ENCODE results near the gene BPHL. TPM values are rescaled to one million over a fixed set of nuclear protein-coding genes. Genes with fewer than 3 reads are reported as not detected.

Gene BPHL
- total RNA-seq, 2 donors from 2014 or later, result 7.7 to 9.6 TPM

DNA sequence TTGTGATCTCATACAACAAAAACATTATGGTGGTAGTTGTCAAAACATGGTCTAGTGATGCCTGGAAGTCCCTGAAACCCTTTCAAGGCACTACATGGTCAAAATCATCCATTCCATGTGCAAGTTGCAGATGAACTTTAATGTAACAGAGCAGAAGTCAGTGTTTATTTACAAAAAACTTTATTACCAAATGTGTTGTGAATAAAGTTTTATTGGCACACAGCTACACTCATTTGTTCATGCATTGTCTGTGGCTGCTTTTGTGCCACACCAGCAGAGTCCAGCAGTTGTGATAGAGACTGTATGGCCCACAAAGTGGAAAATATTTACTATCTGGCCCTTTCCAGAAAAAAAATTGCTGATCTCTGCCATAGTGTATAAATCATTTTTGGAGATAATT is 82.2 kb downstream of the BPHL start:
- Mint-ChIP-seq H3K4me1 (no peaks in the 10 kb centered on the region), H3K27me3 (peaks cover 16% of the 10 kb centered on the region), H3K36me3 (ENCODE audit: low read depth) (peaks cover 2% of the 10 kb centered on the region), H3K27ac (no peak overlapping the region), H3K4me3 (no peak overlapping the region)
- ATAC-seq (no peak), DNase-seq (no peak)
- H3K9me3 ChIP-seq (ENCODE audit: control insufficient read depth, low read length, poor library complexity, severe bottlenecking), result no peaks in the 10 kb centered on the region

DNA sequence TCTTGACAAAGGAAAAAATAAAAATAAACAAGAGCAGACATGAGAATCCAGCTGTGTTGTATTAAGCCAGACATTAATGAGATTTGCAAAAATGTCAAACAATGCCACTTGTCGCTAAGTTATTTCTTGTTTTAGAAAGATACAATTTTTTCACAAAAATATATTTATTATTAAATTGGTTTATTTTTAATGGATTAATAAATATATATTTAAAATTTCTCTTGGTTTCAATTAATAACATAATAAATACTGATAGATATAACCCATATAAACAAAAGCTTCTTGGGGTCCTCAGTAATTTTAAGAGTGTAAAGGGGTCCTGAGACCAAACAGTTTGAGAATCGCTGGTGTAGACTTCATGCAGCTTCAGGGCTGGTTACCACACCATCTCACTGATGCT is 82.9 kb downstream of the BPHL start:
- no peak overlapping the region for H3K4me3 Mint-ChIP-seq
- H3K9me3 ChIP-seq (ENCODE audit: control insufficient read depth, low read length, poor library complexity, severe bottlenecking), result no peaks in the 10 kb centered on the region
- H3K27me3 Mint-ChIP-seq, result peaks cover 23% of the 10 kb centered on the region
- H3K4me1 Mint-ChIP-seq, result no peaks in the 10 kb centered on the region
- peaks cover 2% of the 10 kb centered on the region for H3K36me3 Mint-ChIP-seq (ENCODE audit: low read depth)
- DNase-seq (no peak), ATAC-seq (no peak)
- no peak overlapping the region for H3K27ac Mint-ChIP-seq

Other genes starting within 250 kb of the BPHL start
- 10 to 100 TPM; 32.9 to 37.7 TPM for gene SERPINB9, start 215.4 kb upstream of the BPHL start, total RNA-seq
- 10 to 100 TPM in 1 of 2 donors, 1 to 10 TPM in 1; 9.1 to 26.4 TPM for gene SERPINB6, start 147.1 kb upstream of the BPHL start, total RNA-seq
- gene NQO2, start 118.8 kb upstream of the BPHL start, total RNA-seq, result 10 to 100 TPM in 1 of 2 donors, 1 to 10 TPM in 1; 9.2 to 14.2 TPM
- 10 to 100 TPM; 24.3 to 27.2 TPM for gene RIPK1, start 50.2 kb upstream of the BPHL start, total RNA-seq
- gene TUBB2A, start 38.8 kb downstream of the BPHL start, total RNA-seq, result 10 to 100 TPM; 51.6 to 74.8 TPM
- under 1 TPM; 0.75 to 0.76 TPM for gene TUBB2B, start 108.9 kb downstream of the BPHL start, total RNA-seq
- gene PSMG4, start 140.2 kb downstream of the BPHL start, total RNA-seq, result 10 to 100 TPM; 11.9 to 15.6 TPM